ENCODE measurements around the gene ERICH6. TPM values are rescaled to one million over a fixed set of nuclear protein-coding genes. Genes with fewer than 3 reads are reported as not detected.

ERICH6 gene
- total and polyA plus RNA-seq, 2 donors (not counting 3 experiments of a cell fraction or from before 2014, with no cell fraction given) = not detected

DNA sequence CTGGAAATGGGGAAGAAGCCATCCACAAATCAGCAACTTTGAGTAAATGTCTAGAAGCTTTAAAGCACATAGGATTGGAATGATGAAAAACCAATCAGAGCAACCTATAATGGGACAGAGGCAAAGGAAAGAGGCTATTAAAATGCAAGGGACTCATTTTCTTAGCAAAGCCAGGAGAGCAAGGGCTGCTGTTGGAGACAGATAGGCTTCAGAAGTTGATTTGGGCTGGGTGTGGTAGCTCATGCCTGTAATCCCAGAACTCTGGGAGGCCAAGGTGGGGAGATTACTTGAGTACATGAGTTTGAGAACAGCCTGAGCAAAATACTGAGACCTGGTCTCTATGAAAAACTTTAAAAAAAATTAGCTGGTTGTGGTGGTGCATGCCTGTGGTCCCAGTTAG lies 16.1 kb downstream of the ERICH6 start:
- Histone ChIP-seq H3K4me3 (replicated peaks in 1 of 3; ENCODE audit: insufficient read depth in 1 of 3, low read depth in 1 of 3, low read length in 3 of 3) (no peak overlapping the region), H3K4me2 (ENCODE audit: insufficient read depth, low read length) (no peak overlapping the region), H3K36me3 (ENCODE audit: control insufficient read depth in 2 of 2, extremely low read depth in 1 of 2, insufficient read depth in 2 of 2, low read length in 2 of 2) (no peaks in the 10 kb centered on the region), H3K27ac (ENCODE audit: insufficient read depth, low read depth, low read length) (no peak overlapping the region), H3K9me3 (replicated peaks; ENCODE audit: control insufficient read depth, insufficient read depth, low read length) (no peaks in the 10 kb centered on the region), H3K27me3 (ENCODE audit: control insufficient read depth in 2 of 2, insufficient read depth in 2 of 2, low read length in 2 of 2) (peaks cover 0 to 8% of the 10 kb centered on the region in 2 experiments), H3K4me1 (ENCODE audit: control insufficient read depth, extremely low read depth, insufficient read depth, low read length) (no peaks in the 10 kb centered on the region), H3K9me1 (replicated peaks; ENCODE audit: control insufficient read depth, extremely low read depth, insufficient read depth, low read length) (no peaks in the 10 kb centered on the region), H3K9ac (replicated peaks; ENCODE audit: extremely low read depth, insufficient read depth, low read length) (no peak overlapping the region), H2AFZ (ENCODE audit: low read depth, low read length) (no peak overlapping the region), H4K20me1 (replicated peaks; ENCODE audit: control insufficient read depth, extremely low read depth, insufficient read depth, low read length) (no peaks in the 10 kb centered on the region), H3K79me2 (ENCODE audit: control insufficient read depth, insufficient read depth, low read length) (no peaks in the 10 kb centered on the region)
- no TSS peak for BruUV-seq (replicated peaks)
- FAIRE-seq (no peak), DNase-seq (ENCODE audit: low read depth, low spot score) (no peak)
- no peak for TF ChIP-seq POLR2AphosphoS5 (IDR thresholded peaks at IDR 0.05; ENCODE audit: insufficient read depth, low read depth, low read length)
- TF ChIP-seq GATA2 (IDR thresholded peaks at IDR 0.05; ENCODE audit: insufficient read depth, insufficient read length, low read depth, low read length) = no peak
- no peak for TF ChIP-seq POLR2A (IDR thresholded peaks at IDR 0.05; ENCODE audit: low read depth, low read length)
- no peak for TF ChIP-seq EZH2 (IDR thresholded peaks at IDR 0.05; ENCODE audit: borderline replicate concordance, low read depth, low read length, severe bottlenecking)
- TF ChIP-seq MYC (IDR thresholded peaks at IDR 0.05; ENCODE audit: low read depth, low read length) = no peak
- TF ChIP-seq JUN (IDR thresholded peaks at IDR 0.05; ENCODE audit: borderline replicate concordance, insufficient read depth, insufficient read length, low read depth) = no peak
- TF ChIP-seq, protein P1, sequence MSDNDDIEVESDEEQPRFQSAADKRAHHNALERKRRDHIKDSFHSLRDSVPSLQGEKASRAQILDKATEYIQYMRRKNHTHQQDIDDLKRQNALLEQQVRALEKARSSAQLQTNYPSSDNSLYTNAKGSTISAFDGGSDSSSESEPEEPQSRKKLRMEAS (IDR thresholded peaks at IDR 0.05; ENCODE audit: insufficient read depth, insufficient read length) = no peak
- no peak for TF ChIP-seq FOS (IDR thresholded peaks at IDR 0.05; ENCODE audit: borderline replicate concordance, insufficient read depth, low read length)
- TF ChIP-seq, protein P2, sequence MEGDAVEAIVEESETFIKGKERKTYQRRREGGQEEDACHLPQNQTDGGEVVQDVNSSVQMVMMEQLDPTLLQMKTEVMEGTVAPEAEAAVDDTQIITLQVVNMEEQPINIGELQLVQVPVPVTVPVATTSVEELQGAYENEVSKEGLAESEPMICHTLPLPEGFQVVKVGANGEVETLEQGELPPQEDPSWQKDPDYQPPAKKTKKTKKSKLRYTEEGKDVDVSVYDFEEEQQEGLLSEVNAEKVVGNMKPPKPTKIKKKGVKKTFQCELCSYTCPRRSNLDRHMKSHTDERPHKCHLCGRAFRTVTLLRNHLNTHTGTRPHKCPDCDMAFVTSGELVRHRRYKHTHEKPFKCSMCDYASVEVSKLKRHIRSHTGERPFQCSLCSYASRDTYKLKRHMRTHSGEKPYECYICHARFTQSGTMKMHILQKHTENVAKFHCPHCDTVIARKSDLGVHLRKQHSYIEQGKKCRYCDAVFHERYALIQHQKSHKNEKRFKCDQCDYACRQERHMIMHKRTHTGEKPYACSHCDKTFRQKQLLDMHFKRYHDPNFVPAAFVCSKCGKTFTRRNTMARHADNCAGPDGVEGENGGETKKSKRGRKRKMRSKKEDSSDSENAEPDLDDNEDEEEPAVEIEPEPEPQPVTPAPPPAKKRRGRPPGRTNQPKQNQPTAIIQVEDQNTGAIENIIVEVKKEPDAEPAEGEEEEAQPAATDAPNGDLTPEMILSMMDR (IDR thresholded peaks at IDR 0.05; ENCODE audit: extremely low read depth in 1 of 2, insufficient read depth in 1 of 2, low read depth in 1 of 2, low read length in 2 of 2) = no peak
- ChIA-PET POLR2A (no interaction called here), CTCF (interaction anchor here (1.1 kb wide), 1 partner anchor 10 kb away, joined by 3 read pairs; no protein-coding TSS in a partner anchor)
- dilution Hi-C loops (cut with MboI; ENCODE audit: extremely low pct_ligation_motif_present, low sequenced_read_pairs) (no loop called here), intact Hi-C loops (cut with micrococcal nuclease) (no loop called here)
